ENCODE measurements around the gene STAM.

Gene STAM

DNA sequence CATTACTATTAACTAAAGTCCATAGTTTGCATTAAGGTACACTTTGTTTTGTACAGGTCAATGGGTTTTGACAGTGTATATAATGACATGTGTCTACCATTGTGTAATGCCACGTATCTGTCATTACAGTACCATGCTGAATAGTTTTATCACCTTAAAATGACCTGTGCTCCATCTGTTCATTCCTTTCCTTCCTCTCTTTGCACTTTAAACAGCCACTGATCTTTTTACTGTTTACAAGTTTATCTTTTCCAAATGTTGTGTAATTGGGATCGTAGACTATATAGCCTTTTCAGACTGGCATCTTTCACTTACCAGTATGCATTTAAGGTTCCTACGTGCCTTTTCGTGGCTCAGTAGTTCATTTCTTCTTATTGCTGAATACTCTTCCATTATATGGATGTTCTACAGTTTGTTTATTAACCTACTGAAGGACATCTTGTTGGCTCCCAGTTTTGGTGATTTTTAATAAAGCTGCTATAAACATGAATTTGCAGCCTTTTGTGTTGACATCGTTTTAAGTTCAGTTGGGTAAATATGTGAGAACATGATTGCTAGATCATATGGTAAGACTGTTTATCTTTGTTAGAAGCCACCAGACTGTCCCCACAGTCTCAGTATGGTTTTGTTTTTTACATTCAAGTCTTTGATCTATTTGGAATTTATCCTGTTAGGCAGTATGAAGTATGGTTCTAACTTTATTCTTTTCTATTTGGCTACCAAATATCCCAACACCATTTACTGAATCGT lies 24.7 kb downstream of the STAM start:
- no peak overlapping the region for H2AFZ ChIP-seq (ENCODE audit: low read depth, low read length)
- H4K20me1 ChIP-seq (ENCODE audit: insufficient read depth, low read length) = no peaks in the 10 kb centered on the region
- H3K79me2 ChIP-seq (ENCODE audit: low read length) = peaks cover 27% of the 10 kb centered on the region
- H3K4me3 ChIP-seq (ENCODE audit: low read length) = peak overlapping the region; percentile 77
- peak overlapping the region; percentile 82 for H3K4me2 ChIP-seq (ENCODE audit: low read length)
- H3K4me1 ChIP-seq (ENCODE audit: low read length) = peaks cover 31% of the 10 kb centered on the region
- H3K27ac ChIP-seq (ENCODE audit: low read length) = peak overlapping the region; percentile 74; the same call in 1 of the 2 replicates
- H3K9ac ChIP-seq (ENCODE audit: low read length) = peak overlapping the region; percentile 46
- H3K36me3 ChIP-seq (replicated peaks; ENCODE audit: low read depth, low read length) = no peaks in the 10 kb centered on the region
- H3K9me3 ChIP-seq (ENCODE audit: insufficient read depth, low read length) = no peaks in the 10 kb centered on the region
- no peak for TF ChIP-seq EZH2phosphoT487 (IDR thresholded peaks at IDR 0.05; ENCODE audit: low read depth)
- TF ChIP-seq, protein P1, sequence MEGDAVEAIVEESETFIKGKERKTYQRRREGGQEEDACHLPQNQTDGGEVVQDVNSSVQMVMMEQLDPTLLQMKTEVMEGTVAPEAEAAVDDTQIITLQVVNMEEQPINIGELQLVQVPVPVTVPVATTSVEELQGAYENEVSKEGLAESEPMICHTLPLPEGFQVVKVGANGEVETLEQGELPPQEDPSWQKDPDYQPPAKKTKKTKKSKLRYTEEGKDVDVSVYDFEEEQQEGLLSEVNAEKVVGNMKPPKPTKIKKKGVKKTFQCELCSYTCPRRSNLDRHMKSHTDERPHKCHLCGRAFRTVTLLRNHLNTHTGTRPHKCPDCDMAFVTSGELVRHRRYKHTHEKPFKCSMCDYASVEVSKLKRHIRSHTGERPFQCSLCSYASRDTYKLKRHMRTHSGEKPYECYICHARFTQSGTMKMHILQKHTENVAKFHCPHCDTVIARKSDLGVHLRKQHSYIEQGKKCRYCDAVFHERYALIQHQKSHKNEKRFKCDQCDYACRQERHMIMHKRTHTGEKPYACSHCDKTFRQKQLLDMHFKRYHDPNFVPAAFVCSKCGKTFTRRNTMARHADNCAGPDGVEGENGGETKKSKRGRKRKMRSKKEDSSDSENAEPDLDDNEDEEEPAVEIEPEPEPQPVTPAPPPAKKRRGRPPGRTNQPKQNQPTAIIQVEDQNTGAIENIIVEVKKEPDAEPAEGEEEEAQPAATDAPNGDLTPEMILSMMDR (IDR thresholded peaks at IDR 0.05; ENCODE audit: low read depth, low read length) = no peak
- no peaks in the 10 kb centered on the region for H3K27me3 ChIP-seq (ENCODE audit: low read depth, low read length)

DNA sequence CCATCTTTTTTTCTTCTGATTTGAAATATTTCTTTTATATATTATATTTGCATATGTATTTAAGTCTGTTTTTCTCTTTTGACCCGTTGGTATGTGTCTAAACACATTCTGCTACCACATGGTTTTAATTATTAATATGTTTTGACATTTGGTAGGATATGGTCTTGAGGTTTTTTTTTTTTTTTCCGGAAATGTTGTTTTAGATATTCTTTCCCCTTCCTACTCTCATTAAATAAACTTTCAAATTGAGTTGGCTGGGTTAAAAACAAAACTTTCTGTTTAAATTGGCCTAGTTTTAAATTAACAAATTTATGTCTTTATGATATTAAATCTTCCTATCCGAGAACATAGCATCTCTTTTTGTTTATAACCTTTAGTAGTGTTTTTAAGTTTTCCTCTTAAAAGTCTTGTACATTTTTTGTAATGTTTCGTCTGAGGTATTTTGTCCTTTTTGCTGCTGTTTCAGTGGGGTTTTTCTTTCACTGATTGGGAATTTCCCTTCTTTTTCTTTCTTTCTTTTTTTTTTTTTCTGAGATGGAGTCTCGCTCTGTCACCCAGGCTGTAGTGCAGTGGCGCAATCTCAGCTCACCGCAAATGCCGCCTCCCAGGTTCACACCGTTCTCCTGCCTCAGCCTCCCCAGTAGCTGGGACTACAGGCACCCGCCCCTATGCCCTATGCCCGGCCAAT lies 25.4 kb downstream of the STAM start:
- Histone ChIP-seq H3K9ac (ENCODE audit: low read length) (peak overlapping the region; percentile 46), H3K27me3 (ENCODE audit: low read depth, low read length) (no peaks in the 10 kb centered on the region), H3K36me3 (replicated peaks; ENCODE audit: low read depth, low read length) (no peaks in the 10 kb centered on the region), H3K4me2 (ENCODE audit: low read length) (peak overlapping the region; percentile 82), H4K20me1 (ENCODE audit: insufficient read depth, low read length) (no peaks in the 10 kb centered on the region), H3K27ac (ENCODE audit: low read length) (peak overlapping the region; percentile 74), H3K4me1 (ENCODE audit: low read length) (peaks cover 31% of the 10 kb centered on the region), H2AFZ (ENCODE audit: low read depth, low read length) (0 out of 2 replicates have a peak overlapping the region, but pooled peaks have one; percentile 11), H3K9me3 (ENCODE audit: insufficient read depth, low read length) (no peaks in the 10 kb centered on the region), H3K79me2 (ENCODE audit: low read length) (peaks cover 27% of the 10 kb centered on the region), H3K4me3 (ENCODE audit: low read length) (peak overlapping the region; percentile 77)
- TF ChIP-seq EZH2phosphoT487 (IDR thresholded peaks at IDR 0.05; ENCODE audit: low read depth) = no peak
- TF ChIP-seq, protein P1 (IDR thresholded peaks at IDR 0.05; ENCODE audit: low read depth, low read length) = no peak

DNA sequence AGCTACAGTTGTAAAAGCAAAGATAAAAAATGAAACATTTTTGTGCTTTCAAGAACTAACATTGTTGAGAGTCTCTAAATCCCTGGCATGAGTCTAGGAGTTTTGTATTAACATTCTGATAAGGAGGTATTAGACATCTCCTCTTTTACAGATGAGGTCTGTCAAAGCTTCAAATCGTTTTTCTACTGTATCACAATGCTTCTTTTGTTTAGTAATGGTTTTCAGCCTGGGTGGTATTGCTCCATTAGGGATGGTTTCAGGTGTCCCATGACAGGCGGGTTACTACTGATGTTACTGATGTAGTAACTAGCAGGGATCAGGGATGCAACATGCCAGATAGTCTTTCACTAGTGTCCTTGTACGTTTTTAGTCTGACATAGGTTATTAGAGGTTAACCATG lies 27.4 kb downstream of the STAM start:
- H3K9ac ChIP-seq (ENCODE audit: low read length) = no peak overlapping the region
- peaks cover 27% of the 10 kb centered on the region for H3K79me2 ChIP-seq (ENCODE audit: low read length)
- peaks cover 31% of the 10 kb centered on the region for H3K4me1 ChIP-seq (ENCODE audit: low read length)
- no peaks in the 10 kb centered on the region for H3K27me3 ChIP-seq (ENCODE audit: low read depth, low read length)
- H3K4me2 ChIP-seq (ENCODE audit: low read length) = no peak overlapping the region
- H2AFZ ChIP-seq (ENCODE audit: low read depth, low read length) = no peak overlapping the region
- TF ChIP-seq, protein P1 (IDR thresholded peaks at IDR 0.05; ENCODE audit: low read depth, low read length) = no peak
- no peak for TF ChIP-seq EZH2phosphoT487 (IDR thresholded peaks at IDR 0.05; ENCODE audit: low read depth)
- H3K9me3 ChIP-seq (ENCODE audit: insufficient read depth, low read length) = no peaks in the 10 kb centered on the region
- no peaks in the 10 kb centered on the region for H4K20me1 ChIP-seq (ENCODE audit: insufficient read depth, low read length)
- H3K4me3 ChIP-seq (ENCODE audit: low read length) = no peak overlapping the region
- no peak overlapping the region for H3K27ac ChIP-seq (ENCODE audit: low read length)
- H3K36me3 ChIP-seq (replicated peaks; ENCODE audit: low read depth, low read length) = no peaks in the 10 kb centered on the region

DNA sequence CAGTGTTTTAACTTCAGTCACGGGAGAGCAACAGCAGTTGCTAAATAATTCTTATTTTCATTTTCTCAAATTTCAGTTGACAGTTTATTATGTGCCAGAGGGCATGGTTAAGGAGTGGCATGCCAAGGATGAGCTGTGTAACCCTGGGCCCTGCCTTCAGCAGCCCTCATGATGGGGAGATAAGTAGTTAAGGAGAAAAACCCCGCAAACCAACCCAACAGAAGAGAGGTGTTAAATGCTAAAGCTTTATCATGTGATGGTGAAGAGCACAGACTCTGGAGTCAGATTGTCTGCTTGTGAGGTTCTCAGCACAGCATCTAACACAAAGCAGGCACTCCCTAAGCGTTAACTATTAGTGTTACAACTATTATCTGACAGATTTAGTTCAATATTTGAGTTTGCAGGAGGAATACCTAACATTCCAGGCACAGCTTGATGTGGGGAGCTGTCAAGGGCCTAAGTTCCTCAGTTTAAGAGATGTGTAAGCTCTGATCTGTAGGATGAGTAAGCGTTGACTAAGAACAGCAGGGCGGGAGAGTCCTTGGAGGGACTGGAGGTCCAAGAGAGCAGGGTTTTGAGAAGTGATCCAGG lies 29.6 kb downstream of the STAM start:
- no peak for TF ChIP-seq EZH2phosphoT487 (IDR thresholded peaks at IDR 0.05; ENCODE audit: low read depth)
- TF ChIP-seq, protein P1 (IDR thresholded peaks at IDR 0.05; ENCODE audit: low read depth, low read length) = no peak
- Histone ChIP-seq H3K4me1 (ENCODE audit: low read length) (peaks cover 18% of the 10 kb centered on the region), H3K4me2 (ENCODE audit: low read length) (no peak overlapping the region), H3K27me3 (ENCODE audit: low read depth, low read length) (no peaks in the 10 kb centered on the region), H2AFZ (ENCODE audit: low read depth, low read length) (no peak overlapping the region), H3K79me2 (ENCODE audit: low read length) (peaks cover 12% of the 10 kb centered on the region), H3K36me3 (replicated peaks; ENCODE audit: low read depth, low read length) (no peaks in the 10 kb centered on the region), H4K20me1 (ENCODE audit: insufficient read depth, low read length) (no peaks in the 10 kb centered on the region), H3K9me3 (ENCODE audit: insufficient read depth, low read length) (no peaks in the 10 kb centered on the region), H3K9ac (ENCODE audit: low read length) (no peak overlapping the region), H3K27ac (ENCODE audit: low read length) (no peak overlapping the region), H3K4me3 (ENCODE audit: low read length) (no peak overlapping the region)

Data from OCI-LY3 (cell line).